Measurements from ENCODE around the gene ALKBH5.

ALKBH5 gene

DNA sequence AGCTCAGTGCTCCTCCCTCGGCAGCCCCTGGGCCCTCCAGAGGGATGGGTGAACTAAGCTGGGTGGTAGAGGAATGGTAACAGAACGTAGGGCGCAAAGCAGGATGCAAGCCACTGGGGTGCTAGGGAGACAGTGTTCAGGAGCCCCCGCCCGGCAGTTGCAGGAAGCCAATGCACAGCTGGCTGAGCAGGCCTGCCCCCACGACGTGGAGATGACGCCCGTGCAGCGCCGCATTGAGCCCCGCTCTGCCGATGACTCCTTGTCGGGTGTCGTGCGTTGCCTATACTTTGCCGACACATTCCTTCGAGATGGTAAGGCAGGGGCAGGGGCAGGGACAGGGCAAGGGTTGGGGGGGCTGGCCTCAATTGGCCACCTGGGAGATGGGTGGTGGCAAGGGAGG lies 54.7 kb downstream of the ALKBH5 start:
- TF ChIP-seq, protein P1, sequence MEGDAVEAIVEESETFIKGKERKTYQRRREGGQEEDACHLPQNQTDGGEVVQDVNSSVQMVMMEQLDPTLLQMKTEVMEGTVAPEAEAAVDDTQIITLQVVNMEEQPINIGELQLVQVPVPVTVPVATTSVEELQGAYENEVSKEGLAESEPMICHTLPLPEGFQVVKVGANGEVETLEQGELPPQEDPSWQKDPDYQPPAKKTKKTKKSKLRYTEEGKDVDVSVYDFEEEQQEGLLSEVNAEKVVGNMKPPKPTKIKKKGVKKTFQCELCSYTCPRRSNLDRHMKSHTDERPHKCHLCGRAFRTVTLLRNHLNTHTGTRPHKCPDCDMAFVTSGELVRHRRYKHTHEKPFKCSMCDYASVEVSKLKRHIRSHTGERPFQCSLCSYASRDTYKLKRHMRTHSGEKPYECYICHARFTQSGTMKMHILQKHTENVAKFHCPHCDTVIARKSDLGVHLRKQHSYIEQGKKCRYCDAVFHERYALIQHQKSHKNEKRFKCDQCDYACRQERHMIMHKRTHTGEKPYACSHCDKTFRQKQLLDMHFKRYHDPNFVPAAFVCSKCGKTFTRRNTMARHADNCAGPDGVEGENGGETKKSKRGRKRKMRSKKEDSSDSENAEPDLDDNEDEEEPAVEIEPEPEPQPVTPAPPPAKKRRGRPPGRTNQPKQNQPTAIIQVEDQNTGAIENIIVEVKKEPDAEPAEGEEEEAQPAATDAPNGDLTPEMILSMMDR (IDR thresholded peaks at IDR 0.05; ENCODE audit: insufficient read depth, low read depth, low read length, missing control alignments) = no peak
- no peak for DNase-seq (ENCODE audit: low read depth)
- H3K4me3 ChIP-seq (ENCODE audit: low read depth, low read length) = no peak overlapping the region

GRCh38 chr17:18240449-18240848 lies 56.8 kb downstream of the ALKBH5 start:
- TF ChIP-seq, protein P1 (IDR thresholded peaks at IDR 0.05; ENCODE audit: insufficient read depth, low read depth, low read length, missing control alignments) = no peak
- no peak overlapping the region for H3K4me3 ChIP-seq (ENCODE audit: low read depth, low read length)
- no peak for DNase-seq (ENCODE audit: low read depth)

GRCh38 chr17:18241229-18241871 lies 57.7 kb downstream of the ALKBH5 start:
- H3K4me3 ChIP-seq (ENCODE audit: low read depth, low read length) = no peak overlapping the region
- no peak for DNase-seq (ENCODE audit: low read depth)
- TF ChIP-seq, protein P1 (IDR thresholded peaks at IDR 0.05; ENCODE audit: insufficient read depth, low read depth, low read length, missing control alignments) = no peak

- DNase-seq (ENCODE audit: low read depth) = no peak
- TF ChIP-seq, protein P1 (IDR thresholded peaks at IDR 0.05; ENCODE audit: insufficient read depth, low read depth, low read length, missing control alignments) = no peak
Measured at GRCh38 chr17:18245038-18245776, 61.6 kb downstream of the ALKBH5 start.

DNA sequence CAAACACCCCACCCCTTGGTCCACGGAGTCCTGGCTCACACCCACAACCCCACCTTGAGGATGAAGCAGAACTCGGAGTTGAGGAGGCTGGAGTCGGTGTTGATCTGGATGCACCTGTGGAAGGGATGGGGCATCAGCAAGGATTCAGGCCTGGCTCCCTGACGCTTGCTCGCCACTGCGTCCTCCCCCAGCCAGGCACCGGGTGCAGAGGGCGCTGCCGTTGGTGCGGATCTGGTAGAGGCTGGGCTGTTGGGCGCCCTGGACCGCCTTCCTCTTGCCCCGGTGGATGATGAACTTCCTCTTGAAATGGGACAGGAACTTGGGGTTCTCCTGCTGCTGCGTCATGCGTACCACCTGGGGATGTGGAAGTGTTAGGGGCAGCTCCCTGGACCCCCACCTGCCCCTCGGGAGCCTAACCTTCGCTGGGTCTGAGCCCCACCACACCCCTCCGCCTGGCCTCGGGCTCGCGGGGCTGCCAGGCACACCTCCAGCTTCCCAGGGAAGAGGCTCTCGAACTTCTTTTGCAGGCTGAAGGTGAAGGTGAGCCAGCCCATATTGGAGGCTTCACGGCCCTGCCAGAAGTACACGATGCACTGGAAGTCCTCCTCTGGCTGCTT lies 62.6 kb downstream of the ALKBH5 start:
- H3K4me3 ChIP-seq (ENCODE audit: low read depth, low read length) = no peak overlapping the region
- TF ChIP-seq, protein P1 (IDR thresholded peaks at IDR 0.05; ENCODE audit: insufficient read depth, low read depth, low read length, missing control alignments) = no peak
- no peak for DNase-seq (ENCODE audit: low read depth)

More at GRCh38 chr17:18245038-18245776, 61.6 kb downstream of the ALKBH5 start:
- no peak overlapping the region for H3K4me3 ChIP-seq (ENCODE audit: low read depth, low read length)

GRCh38 chr17:18246880-18247612 lies 63.4 kb downstream of the ALKBH5 start:
- TF ChIP-seq, protein P1 (IDR thresholded peaks at IDR 0.05; ENCODE audit: insufficient read depth, low read depth, low read length, missing control alignments) = no peak
- DNase-seq (ENCODE audit: low read depth) = peak; percentile 56
- H3K4me3 ChIP-seq (ENCODE audit: low read depth, low read length) = no peak overlapping the region
